GM21381 (cell line): ENCODE measurements around the gene HACE1.

Source experiments
- ATAC-seq: cut with Tn5 transposase; IDR thresholded peaks from one replicate; pipeline ENCODE4 v1.9.1; 2021; ENCODE audit warnings: mild to moderate bottlenecking, moderate library complexity; ENCODE audit not compliant: unreplicated experiment

Gene HACE1

DNA sequence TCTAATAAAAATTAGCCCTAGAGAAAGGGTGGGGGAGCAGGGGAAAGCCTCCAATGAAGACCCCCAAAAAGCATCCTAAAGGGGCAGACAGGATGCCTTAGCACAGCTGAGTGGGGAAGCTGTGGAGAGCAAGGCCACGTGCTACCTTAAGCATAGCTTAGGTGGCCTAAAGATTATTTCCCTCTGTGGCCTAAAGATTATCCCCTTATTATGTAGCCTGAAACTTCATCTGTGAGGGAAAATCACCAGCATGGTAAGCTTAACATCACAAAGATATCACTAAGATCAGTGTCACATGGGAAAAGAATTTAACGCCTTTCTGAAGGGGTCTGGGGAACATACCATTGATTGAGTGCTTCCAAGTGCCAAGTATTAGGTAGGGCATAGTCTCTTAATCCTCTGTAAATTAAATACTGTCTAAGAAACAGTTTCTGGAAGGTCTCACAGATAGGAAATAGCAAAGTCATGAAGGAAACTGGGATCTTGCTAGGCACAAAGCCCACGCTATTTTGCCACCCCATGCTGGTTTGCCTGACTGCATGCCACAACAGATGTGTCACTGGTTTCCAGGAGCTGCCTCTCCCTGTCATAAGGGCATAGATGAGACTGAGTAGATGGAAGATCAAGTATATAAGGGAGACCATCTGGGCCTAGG lies 170.0 kb downstream of the HACE1 start:
- no peak for ATAC-seq

DNA sequence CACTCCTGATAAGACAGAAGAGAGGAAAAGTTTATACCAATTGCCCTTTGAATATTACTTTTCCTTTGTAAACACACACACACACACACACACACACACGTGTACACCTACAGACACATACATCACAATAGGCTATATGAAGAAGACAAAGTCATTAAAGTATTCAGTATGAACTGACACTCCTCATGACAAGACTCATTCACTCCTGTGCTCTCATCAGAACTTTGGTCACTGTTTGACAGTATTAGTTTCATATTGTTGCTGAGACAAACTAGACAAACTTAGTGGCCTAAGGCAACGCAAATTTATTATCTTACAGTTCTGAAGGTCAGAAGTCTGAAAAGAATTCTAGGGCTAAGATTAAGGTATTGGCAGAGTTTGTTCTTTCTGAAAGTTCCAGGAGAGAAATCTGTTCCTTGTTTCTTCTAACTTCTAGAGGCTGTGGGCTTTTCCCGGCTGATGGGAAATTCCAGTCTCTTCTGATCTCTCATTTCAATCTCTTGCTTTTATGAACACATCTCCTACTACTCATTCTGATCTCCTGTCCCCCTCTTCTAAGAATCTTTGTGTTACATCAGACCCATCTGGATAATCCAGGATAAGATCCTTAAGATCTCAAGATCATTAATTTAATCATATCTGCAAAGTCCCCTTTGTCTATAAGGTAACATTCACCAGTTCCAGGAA lies 171.3 kb downstream of the HACE1 start:
- ATAC-seq: no peak

DNA sequence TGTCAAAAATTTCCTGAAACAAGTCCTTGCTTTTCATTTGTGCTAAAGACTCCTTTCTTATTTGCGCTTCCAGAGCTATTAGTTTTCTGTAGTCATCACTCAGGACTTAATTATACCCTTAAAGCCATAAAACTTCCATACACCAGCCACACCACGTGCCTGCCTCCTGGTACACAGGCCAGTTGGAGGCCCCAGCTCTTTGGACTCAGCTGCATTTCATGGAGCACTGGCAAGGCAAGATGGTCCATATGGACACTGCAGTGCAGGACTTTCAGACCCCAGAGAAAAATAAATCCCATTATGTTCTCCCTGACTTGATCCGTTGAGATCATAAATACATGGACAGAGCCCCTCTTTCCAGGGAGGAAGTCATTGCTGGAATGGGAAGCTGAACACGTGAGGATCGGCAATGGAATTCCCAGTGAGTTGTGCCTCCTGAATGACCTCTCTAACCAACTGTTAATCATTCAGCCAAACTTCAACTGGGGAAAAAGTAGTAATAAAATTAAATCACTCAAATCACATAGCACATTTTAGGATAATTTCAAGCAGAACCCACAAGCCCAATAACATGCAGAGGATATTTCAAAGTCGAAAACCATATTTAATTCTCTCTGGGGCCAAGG lies 173.1 kb downstream of the HACE1 start:
- ATAC-seq: no peak

DNA sequence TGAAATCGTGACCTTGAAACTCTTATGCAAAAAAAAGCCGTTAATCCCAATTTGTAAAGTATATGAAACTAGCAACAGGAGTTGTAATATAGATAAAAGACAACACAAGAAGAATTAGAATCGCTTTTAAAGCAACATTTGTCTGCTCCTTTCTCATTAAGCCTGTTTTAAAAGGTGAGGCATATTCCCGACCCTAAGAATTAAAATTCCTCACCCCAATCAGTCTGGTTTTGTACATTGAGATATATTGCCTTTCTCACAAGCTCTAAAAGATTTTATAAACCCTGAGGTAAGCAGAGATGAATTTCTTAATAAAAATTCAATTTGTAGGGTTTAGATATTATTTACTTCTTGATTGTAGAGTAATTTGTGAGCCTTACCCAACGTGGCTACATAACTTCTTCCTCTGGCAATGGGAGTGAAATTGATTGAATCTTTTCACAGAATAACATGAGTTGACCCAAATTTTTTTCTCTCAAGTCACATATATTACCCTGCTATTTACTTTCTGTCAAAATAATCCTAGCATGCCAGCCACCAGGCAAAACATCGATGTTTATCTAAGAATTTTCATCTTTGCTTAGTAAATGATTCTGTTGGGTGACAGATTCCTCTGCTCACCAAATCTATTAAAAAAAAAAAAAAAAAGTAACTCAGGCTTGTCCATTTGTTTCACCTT lies 173.7 kb downstream of the HACE1 start:
- ATAC-seq: no peak

DNA sequence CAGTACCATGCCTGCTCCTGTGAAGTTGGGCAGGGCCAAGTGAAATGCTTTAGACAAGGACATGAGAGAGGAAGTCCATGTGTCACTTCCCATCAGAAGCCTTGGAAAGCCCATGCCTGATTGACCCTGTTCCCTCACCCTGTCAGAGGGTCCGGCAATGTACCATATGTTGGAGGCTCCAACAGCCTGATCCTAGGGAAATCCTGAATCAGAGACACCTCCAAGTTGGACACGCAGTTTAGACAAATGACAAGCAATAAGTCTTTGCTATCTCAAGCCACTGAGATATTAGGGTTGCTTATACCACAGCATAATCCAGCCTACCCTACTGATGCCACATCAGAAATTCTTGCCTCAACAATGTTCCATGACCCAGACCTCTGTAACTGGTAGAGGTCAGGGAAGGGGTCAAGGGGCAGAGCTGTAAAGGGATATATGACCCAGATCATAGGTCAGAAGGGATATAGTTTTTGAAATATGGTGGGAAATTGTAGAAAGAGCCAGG lies 174.8 kb downstream of the HACE1 start:
- no peak for ATAC-seq

DNA sequence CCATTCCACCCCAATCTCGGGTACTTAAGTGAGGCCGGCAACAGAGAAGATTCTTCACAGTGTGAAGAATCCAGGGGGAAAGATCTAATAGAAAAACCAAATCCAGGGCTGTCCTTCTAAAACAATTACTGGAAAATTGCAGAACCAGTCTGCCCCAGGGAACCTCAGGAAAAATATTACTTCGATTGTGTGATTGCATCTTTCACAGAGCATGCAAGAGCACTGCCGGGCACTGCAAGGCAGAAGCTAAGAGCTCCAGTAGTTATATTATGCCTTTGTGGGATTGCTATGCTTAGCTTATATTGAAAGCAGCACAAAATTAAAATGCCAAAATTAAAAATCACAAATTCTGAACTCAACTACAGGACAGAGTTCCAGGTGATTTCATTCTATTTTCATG lies 175.9 kb downstream of the HACE1 start:
- no peak for ATAC-seq

DNA sequence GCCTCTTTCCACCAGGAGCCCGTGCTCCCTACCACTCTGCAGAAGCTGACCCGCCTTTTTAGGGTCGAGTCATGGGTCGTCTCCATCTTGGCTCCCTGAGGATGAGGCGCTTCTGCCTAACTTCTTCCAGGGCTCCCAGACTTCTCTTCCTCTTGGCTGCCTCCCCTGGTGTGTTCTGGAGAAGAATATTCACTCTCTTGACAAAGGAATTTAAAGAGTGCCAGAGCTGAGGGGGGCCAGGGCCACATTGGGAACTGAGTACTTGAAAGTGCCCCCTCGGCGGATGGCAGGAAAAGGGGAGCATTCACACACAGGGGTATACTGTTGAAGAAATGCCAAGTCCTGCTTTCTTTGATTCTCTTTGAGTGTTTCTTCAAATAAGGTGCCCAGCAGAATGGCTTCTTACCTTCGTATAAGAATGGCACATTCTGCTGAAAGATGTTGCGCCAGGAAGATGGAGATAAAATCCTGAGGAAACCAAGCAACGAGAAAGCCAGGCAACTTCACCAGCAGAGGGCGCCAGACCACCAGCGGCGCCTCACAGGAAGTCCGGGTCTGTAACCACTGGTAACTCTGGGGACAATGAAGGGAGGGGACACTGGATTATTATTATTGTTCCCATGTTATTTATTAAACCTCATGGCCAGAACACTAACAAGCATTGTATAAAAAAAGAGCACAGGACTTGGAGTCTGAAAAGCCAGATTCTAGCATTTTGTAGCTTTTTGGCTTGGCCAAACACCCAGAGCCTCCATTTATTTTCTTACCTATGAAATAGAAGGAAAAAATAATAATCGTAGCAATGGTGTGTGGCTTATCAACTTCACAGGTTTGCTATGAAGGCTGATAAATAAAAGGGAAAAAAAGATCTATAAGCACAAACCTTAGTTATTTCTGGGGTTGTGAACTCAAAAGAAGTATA lies 176.7 kb downstream of the HACE1 start:
- peak; percentile 78 for ATAC-seq

DNA sequence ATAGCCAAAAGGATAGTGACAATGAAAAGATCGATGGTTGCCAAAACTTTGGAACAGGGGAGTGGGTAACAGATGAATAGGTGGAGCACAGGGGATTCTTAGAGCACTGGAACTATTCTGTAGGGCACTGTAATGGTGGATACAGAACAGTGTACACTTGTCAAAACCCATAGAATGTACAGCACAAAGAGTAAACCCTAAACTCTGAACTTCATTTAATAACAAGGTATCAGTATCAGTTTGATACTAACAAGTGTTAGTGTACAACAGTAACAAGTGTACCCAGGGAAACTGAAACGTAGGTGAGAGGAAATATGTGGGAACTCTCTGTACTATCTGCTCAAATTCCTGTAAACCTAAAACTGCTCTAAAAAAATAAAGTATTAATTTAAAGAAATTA lies 179.2 kb downstream of the HACE1 start:
- no peak for ATAC-seq

DNA sequence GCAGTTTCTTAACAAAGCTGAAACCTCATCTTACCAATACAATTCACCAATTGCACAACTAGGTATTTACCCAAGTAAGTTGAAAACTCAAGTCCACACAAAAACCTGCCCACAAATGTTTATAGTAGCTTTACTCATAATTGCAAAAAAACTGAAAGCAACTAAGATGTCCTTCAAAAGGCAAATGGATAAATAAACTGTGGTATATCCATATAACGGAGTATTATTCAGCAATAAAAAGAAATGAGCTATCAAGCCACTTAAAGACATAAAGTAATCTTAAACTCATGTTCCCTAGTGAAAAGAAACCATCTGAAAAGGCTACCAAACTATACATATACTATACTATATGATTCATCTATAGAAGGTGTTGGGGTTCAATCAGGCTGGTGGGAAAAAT lies 179.7 kb downstream of the HACE1 start:
- no peak for ATAC-seq
